HFF-Myc (cell line): ENCODE data around the gene PIGT.

Experiments
- DNase-seq: peaks from one replicate; pipeline ENCODE4 v3.0.0-alpha.2; 2011; ENCODE audit warnings: low read depth; ENCODE audit errors: extremely low read depth
- H3K4me3 ChIP-seq: replicated peaks from 2 replicates; pipeline ENCODE4 v1.5.1; 2011; ENCODE audit warnings: low read depth, mild to moderate bottlenecking, control low read depth, low read length
- CTCF ChIP-seq: IDR thresholded peaks from 2 replicates; pipeline ENCODE4 v1.5.1; 2012; ENCODE audit warnings: mild to moderate bottlenecking, low read depth, low read length, control low read depth; ENCODE audit errors: missing control alignments

Gene PIGT

GRCh38 chr20:45462711-45463509, 47.0 kb downstream of the PIGT start:
- no peak overlapping the region for H3K4me3 ChIP-seq
- TF ChIP-seq CTCF: no peak
- DNase-seq: no peak

GRCh38 chr20:45463709-45464108, 47.8 kb downstream of the PIGT start:
- no peak for TF ChIP-seq CTCF
- no peak for DNase-seq
- H3K4me3 ChIP-seq: no peak overlapping the region

- no peak for TF ChIP-seq CTCF
- no peak for DNase-seq
- H3K4me3 ChIP-seq: no peak overlapping the region
Measured at GRCh38 chr20:45465491-45466266, 49.7 kb downstream of the PIGT start.

GRCh38 chr20:45467172-45467571, 51.2 kb downstream of the PIGT start:
- TF ChIP-seq CTCF: no peak
- no peak for DNase-seq
- no peak overlapping the region for H3K4me3 ChIP-seq

GRCh38 chr20:45467861-45468260, 51.9 kb downstream of the PIGT start:
- no peak overlapping the region for H3K4me3 ChIP-seq
- no peak for TF ChIP-seq CTCF
- DNase-seq: no peak

GRCh38 chr20:45469336-45470261, 53.7 kb downstream of the PIGT start, which contains the start of gene WFDC2:
TSS of gene WFDC2 (plus strand) at chr20:45469753. CDS start at chr20:45469782, 29 bp downstream.
- TF ChIP-seq CTCF: no peak
- no peak for DNase-seq
- H3K4me3 ChIP-seq: peak within 1 kb of the TSS; percentile 22
